Panc1 (cell line): ENCODE results near the gene RBBP8. TPM values are rescaled to one million over a fixed set of nuclear protein-coding genes. Genes with fewer than 3 reads are reported as not detected.

ENCODE experiments used
- ATAC-seq: fragments of 200-7000 bp; cut with Tn5 transposase; 2 replicates; pipeline ENCODE4 v1.9.1; 2020; ENCODE audit warnings: mild to moderate bottlenecking, moderate library complexity
- BruUV-seq: library from RNA; stranded (reverse); fragments of 400-500 nt; replicated peaks from 2 replicates; lab custom pipeline; 2021; lab: Mats Ljungman, UMichigan
- CTCF ChIA-PET: fragments of 300-600 bp; sonication (Branson Sonifier 250); formaldehyde crosslinking; loops from one replicate; lab custom pipeline; 2022; ENCODE audit warnings: antibody characterized with exemption; lab: Charles Lee
- POLR2A ChIA-PET: fragments of 300-600 bp; sonication (Branson Sonifier 250); formaldehyde crosslinking; loops from one replicate; lab custom pipeline; 2022; ENCODE audit warnings: antibody characterized with exemption; lab: Charles Lee
- DNase-seq: peaks from one replicate; pipeline ENCODE4 v3.0.0-alpha.2; 2010; ENCODE audit warnings: low read depth, low spot score
- H3K27ac ChIP-seq: 2 replicates; pipeline ENCODE4 v1.5.1; 2011; ENCODE audit warnings: mild to moderate bottlenecking, low read length, inconsistent platforms
- H3K27me3 ChIP-seq: fragments of 200-500 bp; sonication (Bioruptor generic); 2 replicates; pipeline ENCODE4 v1.6.0; 2014; ENCODE audit warnings: low read length, inconsistent platforms; ENCODE audit not compliant: control insufficient read depth, insufficient read depth
- H3K36me3 ChIP-seq: fragments of 200-500 bp; sonication (Bioruptor generic); 2 replicates; pipeline ENCODE4 v1.5.1; 2014; ENCODE audit warnings: inconsistent platforms, mild to moderate bottlenecking, low read length, moderate library complexity; ENCODE audit not compliant: control insufficient read depth, insufficient read depth
- H3K4me1 ChIP-seq: 2 replicates; pipeline ENCODE4 v1.5.1; 2011; ENCODE audit warnings: inconsistent platforms, mild to moderate bottlenecking, low read length, moderate library complexity; ENCODE audit not compliant: control insufficient read depth, insufficient read depth
- H3K4me3 ChIP-seq, 2 experiments: 2 replicates each; pipeline ENCODE4 v1.5.1; 2011 to 2012; ENCODE audit warnings: low read depth in 2 of 2, low read length in 2 of 2, mild to moderate bottlenecking in 2 of 2, inconsistent platforms in 1 of 2, moderate library complexity in 1 of 2
- H3K9me3 ChIP-seq: fragments of 200-500 bp; sonication (Bioruptor generic); 2 replicates; pipeline ENCODE4 v1.5.1; 2014; ENCODE audit warnings: low read depth, mild to moderate bottlenecking, inconsistent platforms, low read length, moderate library complexity; ENCODE audit not compliant: control insufficient read depth, insufficient read depth
- POLR2AphosphoS5 ChIP-seq: IDR thresholded peaks from 2 replicates; pipeline ENCODE4 v1.6.1; 2012; ENCODE audit warnings: mild to moderate bottlenecking, low read depth, low read length, moderate library complexity
- SIN3A ChIP-seq: IDR thresholded peaks from 2 replicates; pipeline ENCODE4 v1.6.1; 2012; ENCODE audit warnings: low read depth, mild to moderate bottlenecking, low read length, moderate library complexity, borderline replicate concordance; ENCODE audit not compliant: insufficient read depth
- TCF7L2 ChIP-seq: IDR thresholded peaks from 2 replicates; pipeline ENCODE4 v1.6.1; 2011; ENCODE audit warnings: mild to moderate bottlenecking, low read depth, low read length, inconsistent platforms
- in situ Hi-C: cut with HindIII; loops from 2 replicates; pipeline ENCODE4 v1.10.0; 2016; ENCODE audit warnings: low sequenced_read_pairs, low pct_unique_long_range_greater_than_20kb
- intact Hi-C: fragments of 100-400 bp; cut with micrococcal nuclease; formaldehyde crosslinking; loops from one replicate; pipeline ENCODE4 v1.10.0; 2022; ENCODE audit not compliant: unreplicated experiment
- total RNA-seq: library from RNA; stranded (reverse); gene quantifications from one replicate; pipeline ENCODE4 v1.2.1, GENCODE V29; 2021; ENCODE audit not compliant: unreplicated experiment
- TF ChIP-seq, protein P1 (sequence below), 2 experiments: IDR thresholded peaks; 2 replicates each; pipeline ENCODE4 v1.6.1; 2011 to 2012; ENCODE audit warnings: low read depth in 2 of 2, control low read depth in 1 of 2, low read length in 1 of 2, mild to moderate bottlenecking in 1 of 2, moderate library complexity in 1 of 2; ENCODE audit not compliant: insufficient read depth in 1 of 2
- TF ChIP-seq, protein P2 (sequence below): fragments of 450-650 bp; IDR thresholded peaks from 2 replicates; pipeline ENCODE4 v1.5.1; 2017; ENCODE audit warnings: mild to moderate bottlenecking

The RBBP8 gene
- total RNA-seq, 1 experiment from 2014 or later, result 62.8 TPM

DNA sequence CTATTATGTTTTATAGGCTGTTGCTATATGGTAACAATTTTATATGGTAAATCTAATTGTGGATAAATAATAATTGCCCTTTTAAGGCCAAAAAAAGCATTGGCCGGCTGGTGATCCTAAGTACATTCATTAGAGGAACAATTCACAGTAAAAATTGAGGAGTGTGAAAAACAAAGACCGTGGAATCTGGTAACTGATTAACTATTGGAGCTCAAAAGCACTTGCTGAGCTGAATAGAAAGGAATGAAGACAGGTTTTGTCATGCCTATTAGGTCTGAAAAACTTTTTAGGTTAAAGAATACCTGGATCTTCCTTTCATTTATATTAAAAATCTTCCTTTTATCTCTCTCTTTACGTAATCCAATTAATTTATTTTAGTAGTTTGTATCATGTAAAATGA lies 18.5 kb upstream of the RBBP8 start:
- ChIA-PET CTCF (no interaction called here), POLR2A (no interaction called here)
- Histone ChIP-seq H3K4me1 (no peaks in the 10 kb centered on the region), H3K27ac (no peak overlapping the region), H3K27me3 (no peaks in the 10 kb centered on the region), H3K4me3 (no peak overlapping the region), H3K36me3 (no peaks in the 10 kb centered on the region), H3K9me3 (no peaks in the 10 kb centered on the region)
- no peak for TF ChIP-seq SIN3A
- TF ChIP-seq, protein P1, sequence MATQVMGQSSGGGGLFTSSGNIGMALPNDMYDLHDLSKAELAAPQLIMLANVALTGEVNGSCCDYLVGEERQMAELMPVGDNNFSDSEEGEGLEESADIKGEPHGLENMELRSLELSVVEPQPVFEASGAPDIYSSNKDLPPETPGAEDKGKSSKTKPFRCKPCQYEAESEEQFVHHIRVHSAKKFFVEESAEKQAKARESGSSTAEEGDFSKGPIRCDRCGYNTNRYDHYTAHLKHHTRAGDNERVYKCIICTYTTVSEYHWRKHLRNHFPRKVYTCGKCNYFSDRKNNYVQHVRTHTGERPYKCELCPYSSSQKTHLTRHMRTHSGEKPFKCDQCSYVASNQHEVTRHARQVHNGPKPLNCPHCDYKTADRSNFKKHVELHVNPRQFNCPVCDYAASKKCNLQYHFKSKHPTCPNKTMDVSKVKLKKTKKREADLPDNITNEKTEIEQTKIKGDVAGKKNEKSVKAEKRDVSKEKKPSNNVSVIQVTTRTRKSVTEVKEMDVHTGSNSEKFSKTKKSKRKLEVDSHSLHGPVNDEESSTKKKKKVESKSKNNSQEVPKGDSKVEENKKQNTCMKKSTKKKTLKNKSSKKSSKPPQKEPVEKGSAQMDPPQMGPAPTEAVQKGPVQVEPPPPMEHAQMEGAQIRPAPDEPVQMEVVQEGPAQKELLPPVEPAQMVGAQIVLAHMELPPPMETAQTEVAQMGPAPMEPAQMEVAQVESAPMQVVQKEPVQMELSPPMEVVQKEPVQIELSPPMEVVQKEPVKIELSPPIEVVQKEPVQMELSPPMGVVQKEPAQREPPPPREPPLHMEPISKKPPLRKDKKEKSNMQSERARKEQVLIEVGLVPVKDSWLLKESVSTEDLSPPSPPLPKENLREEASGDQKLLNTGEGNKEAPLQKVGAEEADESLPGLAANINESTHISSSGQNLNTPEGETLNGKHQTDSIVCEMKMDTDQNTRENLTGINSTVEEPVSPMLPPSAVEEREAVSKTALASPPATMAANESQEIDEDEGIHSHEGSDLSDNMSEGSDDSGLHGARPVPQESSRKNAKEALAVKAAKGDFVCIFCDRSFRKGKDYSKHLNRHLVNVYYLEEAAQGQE (IDR thresholded peaks at IDR 0.05; ENCODE audit: insufficient read depth in 1 of 2, low read depth in 2 of 2, low read length in 1 of 2), result no peak
- no peak for TF ChIP-seq POLR2AphosphoS5
- no peak for TF ChIP-seq TCF7L2
- TF ChIP-seq, protein P2, sequence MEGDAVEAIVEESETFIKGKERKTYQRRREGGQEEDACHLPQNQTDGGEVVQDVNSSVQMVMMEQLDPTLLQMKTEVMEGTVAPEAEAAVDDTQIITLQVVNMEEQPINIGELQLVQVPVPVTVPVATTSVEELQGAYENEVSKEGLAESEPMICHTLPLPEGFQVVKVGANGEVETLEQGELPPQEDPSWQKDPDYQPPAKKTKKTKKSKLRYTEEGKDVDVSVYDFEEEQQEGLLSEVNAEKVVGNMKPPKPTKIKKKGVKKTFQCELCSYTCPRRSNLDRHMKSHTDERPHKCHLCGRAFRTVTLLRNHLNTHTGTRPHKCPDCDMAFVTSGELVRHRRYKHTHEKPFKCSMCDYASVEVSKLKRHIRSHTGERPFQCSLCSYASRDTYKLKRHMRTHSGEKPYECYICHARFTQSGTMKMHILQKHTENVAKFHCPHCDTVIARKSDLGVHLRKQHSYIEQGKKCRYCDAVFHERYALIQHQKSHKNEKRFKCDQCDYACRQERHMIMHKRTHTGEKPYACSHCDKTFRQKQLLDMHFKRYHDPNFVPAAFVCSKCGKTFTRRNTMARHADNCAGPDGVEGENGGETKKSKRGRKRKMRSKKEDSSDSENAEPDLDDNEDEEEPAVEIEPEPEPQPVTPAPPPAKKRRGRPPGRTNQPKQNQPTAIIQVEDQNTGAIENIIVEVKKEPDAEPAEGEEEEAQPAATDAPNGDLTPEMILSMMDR, result no peak
- intact Hi-C loops, result no loop called here
- DNase-seq (no peak), ATAC-seq (no peak)
- no TSS peak for BruUV-seq
- in situ Hi-C loops, result no loop called here

- in situ Hi-C loops, result no loop called here
- no peaks in the 10 kb centered on the region for H3K27me3 ChIP-seq
- no TSS peak for BruUV-seq
- CTCF ChIA-PET, result no interaction called here
- POLR2A ChIA-PET, result no interaction called here
- H3K9me3 ChIP-seq, result no peaks in the 10 kb centered on the region
- no peak overlapping the region for H3K4me3 ChIP-seq
- H3K27ac ChIP-seq, result no peak overlapping the region
- no peak for TF ChIP-seq SIN3A
- TF ChIP-seq POLR2AphosphoS5, result no peak
- no peak for TF ChIP-seq TCF7L2
- TF ChIP-seq, protein P1 (IDR thresholded peaks at IDR 0.05; ENCODE audit: insufficient read depth in 1 of 2, low read depth in 2 of 2, low read length in 1 of 2), result no peak
- TF ChIP-seq, protein P2, result no peak
- intact Hi-C loops, result no loop called here
- H3K4me1 ChIP-seq, result no peaks in the 10 kb centered on the region
- no peaks in the 10 kb centered on the region for H3K36me3 ChIP-seq
- ATAC-seq (no peak), DNase-seq (no peak)
These were observed 17.8 kb upstream of the RBBP8 start for GRCh38 chr18:22915337-22915736.
